Stimulated activated CD8-positive, alpha-beta memory T cell treated with anti-CD3 and anti-CD28 coated beads, Interleukin-12 subunit alpha, Interleukin-12 subunit beta, amount 100 ng/mL, for 4 hours (primary cell): ENCODE data around the gene FAM135A.
"Not testable (repeated sequence)": the region's sequence is repeated elsewhere in the genome, so short reads cannot be mapped to it uniquely, and the experiment has no call there.

Source experiments
- DNase-seq: peaks from one replicate; pipeline ENCODE4 v3.0.0-alpha.2; 2020; ENCODE audit warnings: low read depth

FAM135A gene

GRCh38 chr6:70547905-70548304, 134.6 kb downstream of the FAM135A start:
- DNase-seq, result no peak

- DNase-seq, result no peak
Observed at GRCh38 chr6:70549327-70549726, 136.0 kb downstream of the FAM135A start.

- DNase-seq, result no peak
Observed at GRCh38 chr6:70551566-70551965, 138.3 kb downstream of the FAM135A start.

- not testable (repeated sequence) for DNase-seq
Observed at GRCh38 chr6:70552286-70552940, 139.1 kb downstream of the FAM135A start.

- DNase-seq, result no peak
Observed at GRCh38 chr6:70552974-70553373, 139.7 kb downstream of the FAM135A start.

- no peak for DNase-seq
Observed at GRCh38 chr6:70557998-70558397, 144.7 kb downstream of the FAM135A start.

- DNase-seq, result not testable (repeated sequence)
Observed at GRCh38 chr6:70562401-70562800, 149.1 kb downstream of the FAM135A start.

GRCh38 chr6:70563530-70563929, 150.2 kb downstream of the FAM135A start:
- DNase-seq, result no peak

- DNase-seq, result peak; percentile 91
Observed at GRCh38 chr6:70566751-70567382, 153.6 kb downstream of the FAM135A start, which contains the start of gene SDHAF4. Gene SDHAF4, plus strand, starts transcription at chr6:70566930. Its CDS starts 11 bp downstream, at chr6:70566941.

- no peak for DNase-seq
Observed at GRCh38 chr6:70574643-70575042, 161.3 kb downstream of the FAM135A start.

- DNase-seq, result no peak
Observed at GRCh38 chr6:70575899-70576495, 162.7 kb downstream of the FAM135A start.

- no peak for DNase-seq
Observed at GRCh38 chr6:70586114-70586513, 172.8 kb downstream of the FAM135A start.

- no peak for DNase-seq
Observed at GRCh38 chr6:70590400-70590799, 177.1 kb downstream of the FAM135A start.

- DNase-seq, result no peak
Observed at GRCh38 chr6:70592391-70593117, 179.2 kb downstream of the FAM135A start.

GRCh38 chr6:70593118-70593486, 179.8 kb downstream of the FAM135A start:
- no peak for DNase-seq

- no peak for DNase-seq
Observed at GRCh38 chr6:70599187-70599586, 185.9 kb downstream of the FAM135A start.

GRCh38 chr6:70601014-70601413, 187.7 kb downstream of the FAM135A start:
- no peak for DNase-seq

GRCh38 chr6:70604254-70604653, 190.9 kb downstream of the FAM135A start:
- no peak for DNase-seq

GRCh38 chr6:70607371-70607770, 194.1 kb downstream of the FAM135A start:
- not testable (repeated sequence) for DNase-seq

- DNase-seq, result not testable (repeated sequence)
Observed at GRCh38 chr6:70609181-70609580, 195.9 kb downstream of the FAM135A start.
